ENCODE data around the gene RSPH1. TPM values are rescaled to one million over a fixed set of nuclear protein-coding genes. Genes with fewer than 3 reads are reported as not detected.

The RSPH1 gene
- total and polyA plus RNA-seq, 2 of the 4 experiments (the other 2 are of a cell fraction): not detected

- Histone ChIP-seq H3K4ac (ENCODE audit: low read depth, low read length) (no peak overlapping the region), H4K5ac (ENCODE audit: low read depth, low read length) (no peak overlapping the region), H3K79me1 (ENCODE audit: low read depth in 1 of 2, low read length in 2 of 2) (no peaks in the 10 kb centered on the region), H2BK5ac (ENCODE audit: low read depth, low read length, poor library complexity, severe bottlenecking) (no peak overlapping the region), H2AFZ (replicated peaks; ENCODE audit: low read length, poor library complexity) (no peak overlapping the region), H4K20me1 (ENCODE audit: insufficient read depth, low read length) (no peaks in the 10 kb centered on the region), H3K4me2 (ENCODE audit: low read depth, low read length) (no peak overlapping the region), H3K56ac (ENCODE audit: extremely low read depth, insufficient read depth, low read length) (no peak overlapping the region), H3K27ac (ENCODE audit: insufficient read depth, low read length) (no peak overlapping the region), H4K91ac (ENCODE audit: insufficient read depth, low read depth, low read length) (no peak overlapping the region), H3K23ac (ENCODE audit: low read depth, low read length) (no peak overlapping the region), H3K4me3 (ENCODE audit: insufficient read depth, low read depth, low read length) (no peak overlapping the region), H3K14ac (replicated peaks; ENCODE audit: low read depth, low read length) (no peak overlapping the region), H3K4me1 (ENCODE audit: control insufficient read depth, insufficient read depth, low read length) (no peaks in the 10 kb centered on the region), H2AK9ac (replicated peaks; ENCODE audit: low read depth, low read length, poor library complexity) (no peak overlapping the region), H2BK120ac (ENCODE audit: low read depth, low read length) (no peak overlapping the region), H3K9me3 (ENCODE audit: control insufficient read depth, insufficient read depth, low read length) (no peaks in the 10 kb centered on the region), H2BK15ac (ENCODE audit: low read depth, low read length) (no peak overlapping the region), H3K9ac (ENCODE audit: low read depth, low read length) (no peak overlapping the region), H3K36me3 (ENCODE audit: control insufficient read depth, insufficient read depth, low read length) (no peaks in the 10 kb centered on the region), H2AK5ac (ENCODE audit: low read depth, low read length) (no peak overlapping the region), H3K27me3 (ENCODE audit: control insufficient read depth, insufficient read depth, low read length) (peaks cover 18% of the 10 kb centered on the region), H2BK20ac (ENCODE audit: low read depth, low read length) (no peak overlapping the region), H4K8ac (ENCODE audit: low read depth in 2 of 2, low read length in 2 of 2) (no peak overlapping the region), H3K18ac (ENCODE audit: low read depth, low read length) (no peak overlapping the region), H3K9me1 (ENCODE audit: insufficient read depth, low read length) (no peaks in the 10 kb centered on the region)
- WGBS, 2 experiments (ENCODE audit: extremely low coverage in 2 of 2, insufficient read length in 1 of 2): no CpG with 5 or more reads among the region's 9 CpGs
- no TSS peak for BruUV-seq (replicated peaks)
- in situ Hi-C loops (cut with MboI; ENCODE audit: low sequenced_read_pairs) (no loop called here), dilution Hi-C loops (cut with HindIII; ENCODE audit: low sequenced_read_pairs, unreplicated experiment) (no loop called here), intact Hi-C loops (cut with micrococcal nuclease) (no loop called here)
- ChIA-PET POLR2A (ENCODE audit: unreplicated experiment) (no interaction called here), CTCF (no interaction called here)
- TF ChIP-seq ELK1 (IDR thresholded peaks at IDR 0.05; ENCODE audit: borderline replicate concordance, low read depth, low read length): no peak
- no peak for TF ChIP-seq FOS (IDR thresholded peaks at IDR 0.05; ENCODE audit: low read depth, low read length)
- no peak for TF ChIP-seq RAD21 (IDR thresholded peaks at IDR 0.05; ENCODE audit: low read length)
- TF ChIP-seq POLR2A (IDR thresholded peaks at IDR 0.05; ENCODE audit: low read depth, low read length): no peak
- TF ChIP-seq MXI1 (IDR thresholded peaks at IDR 0.05; ENCODE audit: borderline replicate concordance, low read depth, low read length): no peak
- TF ChIP-seq CTCF (conservative IDR thresholded peaks at IDR 0.05; ENCODE audit: low read depth, low read length): no peak
- no peak for TF ChIP-seq MAZ (IDR thresholded peaks at IDR 0.05; ENCODE audit: borderline replicate concordance, low read depth, low read length)
- ATAC-seq (ENCODE audit: low read depth) (no peak), DNase-seq (no peak)
Observed at GRCh38 chr21:42454786-42455185, 41.2 kb downstream of the RSPH1 start.

Data from IMR-90 (cell line).